HG02763 (cell line): ENCODE measurements around the gene SEPTIN3.
A peak's percentile ranks its signal among the peaks of the same experiment; 100 is the strongest.

ENCODE experiments used
- ATAC-seq: cut with Tn5 transposase; IDR thresholded peaks from one replicate; pipeline ENCODE4 v1.9.1; 2021; ENCODE audit warnings: mild to moderate bottlenecking, moderate library complexity; ENCODE audit not compliant: unreplicated experiment

SEPTIN3 gene, protein sequence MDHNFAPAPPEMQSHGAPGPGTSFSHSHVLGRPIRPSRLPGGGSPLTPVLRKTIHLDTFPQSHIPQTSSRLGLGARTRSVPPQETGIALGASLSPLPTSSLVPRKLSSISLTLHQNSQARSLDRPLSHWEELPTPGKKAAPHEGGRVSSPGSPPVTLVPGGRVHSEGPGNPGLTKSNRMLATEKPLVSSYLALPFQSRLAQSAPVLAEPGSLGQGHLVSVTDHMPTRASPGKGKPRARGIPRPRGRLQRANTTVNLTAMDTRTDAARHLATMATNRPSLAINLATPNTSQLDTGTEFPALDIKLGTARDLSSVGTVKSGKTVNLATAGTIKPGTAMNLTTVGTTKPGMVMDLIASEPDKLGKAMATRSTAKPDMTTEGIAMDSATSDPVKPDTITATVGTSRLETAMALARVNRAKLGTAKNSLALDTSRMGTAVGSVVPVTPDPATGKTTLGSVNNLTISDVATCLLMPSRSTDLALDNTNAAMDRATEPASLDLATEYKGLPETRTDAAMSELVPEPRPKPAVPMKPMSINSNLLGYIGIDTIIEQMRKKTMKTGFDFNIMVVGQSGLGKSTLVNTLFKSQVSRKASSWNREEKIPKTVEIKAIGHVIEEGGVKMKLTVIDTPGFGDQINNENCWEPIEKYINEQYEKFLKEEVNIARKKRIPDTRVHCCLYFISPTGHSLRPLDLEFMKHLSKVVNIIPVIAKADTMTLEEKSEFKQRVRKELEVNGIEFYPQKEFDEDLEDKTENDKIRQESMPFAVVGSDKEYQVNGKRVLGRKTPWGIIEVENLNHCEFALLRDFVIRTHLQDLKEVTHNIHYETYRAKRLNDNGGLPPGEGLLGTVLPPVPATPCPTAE

DNA sequence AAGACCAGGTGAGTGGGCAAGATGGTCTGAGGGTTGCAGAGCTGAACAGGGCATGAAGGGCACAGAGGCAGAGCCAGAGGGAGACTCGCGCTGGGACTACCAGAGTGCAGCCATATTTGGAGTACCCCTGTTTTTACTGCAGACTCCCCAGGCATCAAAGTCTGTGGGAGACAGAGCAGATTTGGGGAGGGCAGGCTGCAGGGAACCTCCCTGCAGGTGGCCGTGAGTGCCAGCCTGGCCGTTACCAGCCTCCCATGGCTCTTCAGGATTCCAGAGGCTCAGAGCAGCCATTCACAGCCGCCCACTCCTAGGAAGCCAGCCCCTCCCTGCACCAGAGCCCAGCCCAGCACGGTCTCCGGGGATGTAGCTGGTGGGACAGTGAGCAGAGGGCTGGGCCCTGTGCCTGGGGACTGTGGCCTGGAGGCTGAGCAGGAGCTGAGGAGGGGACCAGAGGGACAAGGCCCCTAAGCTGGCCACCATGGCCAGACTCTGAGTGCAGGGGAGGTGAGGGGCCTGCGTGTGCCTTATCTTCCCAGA is at the start of gene SEPTIN3:
Gene SEPTIN3, plus strand, starts transcription at position 334 of the 537 bp plus-strand sequence. CDS start 2,050 bp downstream, outside the sequence.
- no peak for ATAC-seq

DNA sequence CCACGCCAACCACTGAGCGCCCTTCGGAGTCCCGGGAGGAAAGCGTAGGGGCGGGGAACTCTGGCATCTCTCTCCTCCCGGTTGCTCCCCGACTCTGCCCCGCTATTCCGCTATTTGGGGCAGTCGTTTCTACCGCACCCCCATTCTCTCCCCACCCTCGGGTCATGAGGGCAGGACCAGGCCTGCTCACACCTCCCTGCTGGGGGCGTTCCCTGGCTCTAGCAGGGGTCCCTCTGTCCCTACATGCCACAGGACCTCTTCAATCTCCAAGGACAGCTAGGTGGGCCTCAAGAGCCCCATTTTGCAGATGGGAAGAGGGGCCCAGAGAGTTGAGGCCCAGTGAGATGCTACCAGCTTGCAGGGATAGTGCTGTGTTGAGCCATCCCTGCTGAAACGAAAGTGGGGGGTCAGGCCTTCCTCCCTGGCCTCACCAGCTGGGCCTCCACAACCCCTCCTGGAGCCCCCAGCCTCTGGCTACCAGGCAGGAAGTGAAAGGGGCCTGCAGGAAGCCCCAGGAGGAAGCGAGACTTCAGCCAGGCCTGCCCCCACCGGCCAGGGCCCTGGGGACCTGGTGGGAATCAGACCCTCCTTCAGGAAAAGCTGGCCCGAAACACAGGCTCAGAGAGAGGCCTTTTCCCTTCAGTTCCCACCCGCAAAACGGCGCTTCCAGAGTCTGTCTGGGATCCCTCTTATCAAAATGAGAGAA is 48.8 kb upstream of the SEPTIN3 start:
- ATAC-seq = peak; percentile 19

DNA sequence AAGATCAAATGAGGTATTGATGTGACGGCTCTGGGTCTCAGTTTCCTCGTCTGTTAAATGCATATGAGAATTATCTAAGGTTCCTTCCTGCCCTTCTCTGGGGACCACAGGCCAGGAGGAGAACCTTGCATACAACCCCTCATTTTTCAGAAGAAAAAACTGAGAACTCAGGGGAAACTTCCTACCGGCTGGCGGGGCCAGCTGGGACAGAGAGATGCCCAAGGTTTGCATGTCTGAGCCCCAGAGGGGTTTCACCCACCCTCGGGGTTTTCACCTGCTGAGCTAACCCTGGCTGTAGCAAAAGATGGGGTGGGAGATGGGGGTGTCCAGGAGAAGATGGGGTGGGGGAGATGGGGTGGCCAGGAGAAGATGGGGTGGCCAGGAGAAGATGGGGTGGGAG is 46.9 kb upstream of the SEPTIN3 start:
- no peak for ATAC-seq

DNA sequence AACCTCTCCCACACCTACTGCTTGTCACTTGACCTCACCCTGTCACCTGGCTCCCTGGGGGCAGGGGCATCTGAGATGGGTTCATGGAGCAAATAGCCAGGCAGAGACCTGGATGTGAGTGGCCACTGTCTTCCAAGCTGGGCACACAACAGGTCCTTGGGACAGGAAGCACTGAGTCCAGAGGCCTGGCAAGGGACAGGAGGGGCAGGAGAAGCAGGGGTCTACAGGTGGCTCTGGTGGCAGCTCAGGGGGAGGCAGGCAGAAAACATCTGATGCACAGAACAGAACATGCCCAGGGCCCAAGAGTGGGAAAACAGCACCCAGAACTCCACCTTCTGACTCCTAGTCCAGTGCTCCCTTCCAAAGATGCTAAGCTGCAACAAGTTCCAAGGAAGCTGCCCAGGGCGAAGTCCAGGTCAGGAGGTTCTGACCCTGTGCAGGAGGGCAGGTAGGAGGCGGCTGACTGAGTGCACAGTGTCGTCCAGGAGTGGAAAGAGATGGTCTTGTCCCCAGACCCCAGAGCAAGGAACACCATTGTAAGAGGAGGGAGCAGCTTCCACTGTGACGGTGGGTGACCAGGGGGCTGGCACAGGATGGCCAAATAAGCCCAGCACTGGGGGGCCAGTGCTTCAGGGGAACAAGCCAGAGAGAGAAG is 46.2 kb upstream of the SEPTIN3 start:
- no peak for ATAC-seq

DNA sequence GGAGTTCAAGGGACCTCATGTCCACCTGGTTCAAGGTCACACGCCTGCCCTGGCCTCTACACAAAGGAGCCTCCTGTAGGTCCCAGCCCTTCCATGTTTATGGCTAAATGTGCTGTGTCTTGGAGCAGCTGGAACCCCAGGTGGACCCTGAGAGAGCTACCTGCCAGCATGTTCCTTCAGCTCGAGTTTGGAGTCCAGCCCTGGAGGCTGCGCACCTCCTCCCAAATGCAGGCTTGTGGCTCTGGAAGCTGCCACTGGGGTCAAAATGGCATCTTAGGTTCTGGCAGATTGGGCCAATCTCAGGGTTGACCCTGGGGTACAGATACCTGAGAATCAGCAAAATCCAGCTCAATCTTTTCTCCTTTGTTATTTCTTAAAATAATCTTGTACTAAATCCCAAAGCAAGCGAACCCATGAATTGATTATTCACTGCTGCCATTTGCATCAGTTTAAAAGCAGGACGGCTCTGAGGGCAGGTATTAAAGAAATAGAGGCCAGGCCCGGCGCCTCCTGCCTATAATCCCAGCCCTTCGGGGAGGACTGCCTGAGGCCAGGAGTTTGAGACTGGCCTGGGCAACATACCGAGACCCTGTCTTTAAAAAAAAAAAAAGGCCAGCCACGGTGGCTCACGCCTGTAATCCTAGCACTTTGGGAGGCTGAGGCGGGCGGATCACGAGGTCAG is 45.5 kb upstream of the SEPTIN3 start:
- no peak for ATAC-seq

DNA sequence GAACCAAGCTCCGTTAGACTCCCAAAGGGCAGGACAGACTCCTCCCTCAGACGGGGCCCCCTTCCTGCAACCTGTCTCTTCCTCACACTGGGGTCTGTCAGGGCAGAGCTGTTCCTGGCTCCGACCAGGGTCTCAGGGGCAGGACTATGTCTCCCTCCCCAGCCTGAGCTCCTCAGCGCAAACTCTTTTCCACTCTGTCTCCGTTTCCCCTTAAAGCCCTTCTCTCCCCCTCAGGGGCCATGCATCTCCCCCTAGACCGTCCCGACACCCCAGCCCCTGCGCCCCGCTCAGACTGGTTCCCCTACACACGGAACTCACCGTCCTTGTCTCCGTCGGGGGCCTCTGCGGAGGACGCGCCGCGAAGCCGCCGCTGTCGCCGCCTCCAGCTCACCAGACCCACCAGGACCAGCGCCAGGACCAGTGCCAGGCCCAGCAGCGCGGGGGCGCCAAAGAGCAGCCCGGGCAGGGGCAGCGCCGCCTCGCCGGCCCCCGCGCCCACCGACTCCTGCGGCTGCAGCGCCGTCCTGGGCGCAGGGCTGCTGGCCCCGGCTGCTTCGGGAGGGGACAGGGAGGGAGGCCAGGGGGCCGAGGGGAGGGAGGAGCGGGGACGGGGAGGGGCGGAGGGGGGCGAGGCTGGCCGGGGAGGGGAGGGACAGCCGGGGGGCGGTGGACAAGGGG is 43.3 kb upstream of the SEPTIN3 start:
- ATAC-seq = peak; percentile 40

DNA sequence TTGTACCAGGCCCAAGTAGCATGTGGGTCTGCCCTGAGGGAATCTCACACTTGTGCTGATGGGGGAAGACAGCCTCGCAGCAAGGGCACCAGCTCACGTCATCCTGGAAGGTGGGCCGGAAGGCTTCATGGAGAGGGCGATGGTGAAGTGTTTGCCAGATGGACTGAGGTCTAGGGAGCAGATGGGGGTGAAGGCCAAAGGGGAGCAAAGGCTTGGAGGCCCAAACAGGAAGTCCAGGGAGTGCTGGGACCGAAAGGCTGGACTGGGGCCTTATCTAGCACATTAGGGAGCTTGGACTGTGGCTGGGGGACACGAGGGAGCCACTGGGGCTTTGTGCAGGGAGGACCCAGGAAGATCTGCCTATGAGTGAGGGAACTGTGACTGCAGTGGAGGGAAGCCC is 41.4 kb upstream of the SEPTIN3 start:
- ATAC-seq = no peak

DNA sequence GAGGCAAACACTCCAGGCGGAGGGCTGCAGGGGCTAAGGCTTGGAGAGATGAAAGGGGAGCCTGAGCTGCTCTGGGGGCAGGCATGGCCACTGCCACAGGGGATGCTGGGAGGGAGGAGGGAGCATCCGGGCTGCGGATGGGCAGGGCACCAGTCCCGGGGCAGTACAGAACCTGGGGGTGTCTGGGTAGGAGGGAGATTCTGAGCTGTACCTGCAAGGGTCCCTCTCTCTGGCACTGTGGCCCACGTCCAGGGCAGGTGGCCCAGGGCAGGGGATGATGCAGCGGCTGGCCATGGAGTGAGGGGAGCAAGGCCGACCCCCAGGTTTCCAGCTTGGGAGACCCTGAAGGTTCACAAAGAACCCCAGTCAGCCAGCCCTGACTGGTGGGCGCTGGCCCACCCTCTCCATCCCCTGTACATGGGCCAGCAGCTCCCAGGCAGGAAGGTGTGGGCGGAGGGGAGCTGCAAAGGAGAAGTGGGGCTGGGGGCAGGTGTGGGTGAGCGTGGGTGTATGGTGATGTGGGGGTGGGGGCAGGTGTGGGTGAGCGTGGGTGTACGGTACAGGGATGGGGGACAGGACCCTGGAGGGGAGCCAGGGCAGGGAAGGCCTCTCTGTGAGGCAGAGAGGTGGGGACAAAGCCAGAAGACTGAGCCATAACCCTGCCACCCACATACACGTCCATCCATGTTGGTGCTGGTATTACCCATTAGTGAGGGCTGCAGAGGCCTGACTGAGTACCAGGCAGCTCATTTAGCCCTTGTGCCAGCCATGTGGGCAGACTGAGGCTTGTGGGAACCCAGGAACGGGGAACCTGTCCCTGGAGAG is 40.4 kb upstream of the SEPTIN3 start:
- ATAC-seq = no peak

DNA sequence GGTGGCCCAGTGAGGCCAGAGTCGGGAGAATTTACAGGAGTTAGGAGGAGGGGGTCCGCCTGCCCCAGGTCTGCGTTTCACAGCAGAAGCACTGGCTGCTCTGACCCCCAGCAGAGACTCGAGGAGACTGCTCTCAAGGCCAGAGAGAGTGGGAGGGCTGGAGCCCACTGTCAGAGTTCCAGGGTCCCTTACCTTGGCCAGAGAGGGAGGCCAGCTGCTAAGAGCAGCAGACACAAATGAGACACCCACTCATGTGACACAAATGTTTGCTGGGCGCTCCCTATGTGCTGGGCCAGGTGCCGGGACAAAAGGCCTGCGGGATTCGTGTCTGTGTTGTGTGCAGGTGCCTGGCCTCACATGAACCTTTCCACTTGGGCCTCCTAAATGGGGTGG is 39.8 kb upstream of the SEPTIN3 start:
- ATAC-seq = no peak

DNA sequence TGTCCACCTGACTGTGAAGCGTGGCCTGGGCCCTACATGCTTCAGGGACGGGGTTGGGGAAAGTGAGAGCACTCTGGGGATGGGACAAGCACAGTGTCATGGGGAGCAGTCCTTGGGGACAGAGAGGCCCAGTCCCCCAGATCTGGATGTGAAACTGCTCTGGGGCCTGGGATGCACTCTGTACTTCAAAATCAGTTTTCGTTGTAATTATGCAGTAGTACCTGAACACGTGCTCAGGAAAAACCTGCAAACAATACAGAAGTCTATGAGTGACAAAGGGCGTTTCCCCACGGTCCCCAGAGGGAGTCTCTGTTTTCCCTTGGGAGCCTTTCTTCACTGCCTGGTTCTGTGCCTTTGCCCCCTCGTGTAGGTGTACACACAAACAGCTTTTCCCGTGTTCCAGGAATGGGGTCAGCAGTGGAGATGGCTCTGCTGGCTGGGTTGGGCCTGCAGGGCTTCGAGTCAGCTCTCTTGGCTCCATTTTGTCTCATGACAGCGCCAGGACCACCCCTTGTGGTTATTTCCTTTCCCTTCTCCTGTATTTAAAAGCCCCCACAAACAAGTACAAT is 37.5 kb upstream of the SEPTIN3 start:
- no peak for ATAC-seq

DNA sequence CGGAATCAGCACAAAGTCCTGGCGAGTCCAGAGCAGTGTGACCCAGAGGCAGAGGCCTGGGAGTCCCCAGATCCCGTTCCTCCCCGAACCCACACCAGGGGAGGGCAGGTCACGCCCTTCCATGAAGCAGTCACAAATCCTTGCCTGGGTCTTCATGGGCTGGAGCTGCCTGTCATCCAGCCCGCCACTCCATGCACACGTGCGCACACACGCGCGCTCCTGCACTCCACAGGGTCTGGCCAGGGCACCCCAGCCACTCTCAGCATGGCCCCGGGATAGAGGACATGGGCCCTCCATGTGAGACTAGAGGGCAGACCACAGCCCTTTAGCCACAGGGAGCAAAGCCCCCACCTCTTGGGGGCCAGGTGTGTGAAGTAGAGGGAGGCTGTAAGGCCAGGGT is 36.9 kb upstream of the SEPTIN3 start:
- no peak for ATAC-seq

DNA sequence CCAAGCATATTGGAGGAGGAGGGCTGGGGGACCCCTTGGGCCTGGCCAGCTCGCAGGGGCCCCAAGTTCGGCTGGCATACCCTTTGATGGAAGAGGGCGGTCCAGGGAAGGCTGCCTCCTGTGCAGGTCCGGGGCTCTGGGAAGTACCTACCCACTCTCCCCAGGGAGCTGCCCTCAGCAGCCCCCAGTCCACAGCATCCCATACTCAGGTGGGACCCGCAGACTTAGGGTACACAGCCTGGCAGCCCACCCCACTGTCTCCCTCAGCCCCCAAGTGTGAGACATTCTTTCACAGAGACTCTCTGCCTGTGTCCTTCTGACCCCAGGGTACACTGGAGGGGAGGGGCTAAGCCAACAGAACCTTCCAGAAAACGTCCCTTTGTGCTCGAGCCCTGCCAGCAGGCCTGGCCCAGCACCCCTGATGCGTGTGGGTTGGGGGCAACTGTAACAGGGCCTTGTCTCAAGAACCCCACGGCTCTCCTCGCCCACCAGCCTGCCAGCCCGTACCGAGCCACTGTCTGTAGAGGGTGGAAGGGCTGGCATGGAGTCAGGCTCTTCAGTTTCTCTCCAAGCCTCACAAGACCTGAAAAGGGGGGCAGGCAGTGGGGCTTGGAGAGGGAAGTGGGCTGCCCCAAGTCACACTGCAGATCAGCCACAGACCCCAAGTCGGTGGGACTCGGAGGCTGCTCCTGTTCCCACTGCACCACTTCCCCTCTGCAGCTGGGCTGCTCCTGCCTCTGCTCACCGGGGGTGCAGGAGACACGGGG is 35.6 kb upstream of the SEPTIN3 start:
- no peak for ATAC-seq

DNA sequence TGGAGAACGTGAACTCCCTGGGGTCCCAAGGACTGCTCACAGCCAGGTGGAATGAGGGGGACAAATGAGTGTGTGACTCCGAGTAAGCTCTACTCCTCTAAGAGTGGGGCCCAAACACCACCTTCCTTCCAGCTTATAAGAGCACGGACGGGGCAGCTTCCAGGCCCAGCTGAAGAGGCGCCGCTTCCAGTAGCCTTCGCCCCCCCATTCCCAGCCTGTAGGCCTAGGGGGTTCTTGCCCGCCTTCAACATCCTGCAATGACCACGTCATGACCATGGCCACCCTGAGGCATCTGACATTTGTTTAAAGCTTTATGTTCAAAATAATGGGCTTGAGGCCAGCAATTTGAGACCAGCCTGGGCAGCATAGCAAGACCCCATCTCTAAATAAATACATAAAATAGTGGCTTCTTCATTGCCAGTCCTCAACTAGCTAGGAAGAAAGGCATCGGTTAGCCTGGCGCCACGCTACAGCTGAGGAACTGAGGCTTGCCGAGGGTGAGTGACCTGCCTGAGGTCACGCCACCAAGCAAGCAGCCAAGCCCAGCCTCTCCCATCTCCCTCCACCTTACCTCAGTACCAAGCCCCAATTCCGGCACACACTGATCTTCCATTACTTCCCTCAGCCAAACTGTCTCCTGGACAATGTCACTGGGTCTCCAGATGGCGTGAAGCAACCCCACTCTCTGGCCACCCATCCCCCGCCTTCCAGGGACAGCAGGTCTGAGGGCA is 34.8 kb upstream of the SEPTIN3 start:
- no peak for ATAC-seq

DNA sequence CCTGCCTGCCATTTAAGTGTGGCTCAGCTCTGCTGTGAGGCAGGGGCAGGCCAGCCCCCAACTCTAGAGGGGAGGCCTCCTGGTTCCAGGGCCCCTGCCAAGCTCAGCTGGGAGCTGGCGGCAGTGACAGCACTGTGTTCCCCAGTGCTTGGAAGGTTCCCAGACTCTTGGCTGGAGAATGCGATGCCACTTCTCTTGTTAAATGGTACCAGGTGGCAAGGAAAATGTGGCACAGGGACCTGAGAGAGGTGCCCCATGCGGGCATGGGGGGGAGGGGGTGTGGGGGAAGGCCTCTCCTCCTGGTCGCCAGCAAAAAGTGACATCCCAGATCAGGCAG is 34.3 kb upstream of the SEPTIN3 start:
- no peak for ATAC-seq

DNA sequence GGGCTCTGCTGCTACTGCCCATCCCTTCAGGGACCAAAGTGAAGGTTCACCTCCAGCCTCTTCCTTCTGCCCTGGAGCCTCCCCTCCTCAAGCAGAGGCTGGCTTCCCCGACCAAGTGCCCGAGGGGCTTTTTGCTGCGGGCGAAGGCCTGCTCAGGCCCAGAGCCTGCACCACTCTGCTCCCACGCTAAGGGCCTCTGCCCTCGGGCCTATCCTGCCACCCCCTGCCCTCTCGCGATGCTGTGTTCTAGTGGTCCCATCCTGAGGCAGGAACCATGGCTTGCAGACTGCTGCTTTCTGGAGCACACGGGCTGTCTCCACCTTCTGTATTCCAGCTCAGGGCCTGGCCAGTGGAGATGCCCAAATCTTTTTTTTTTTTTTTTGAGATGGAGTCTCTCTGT is 33.7 kb upstream of the SEPTIN3 start:
- ATAC-seq = no peak

DNA sequence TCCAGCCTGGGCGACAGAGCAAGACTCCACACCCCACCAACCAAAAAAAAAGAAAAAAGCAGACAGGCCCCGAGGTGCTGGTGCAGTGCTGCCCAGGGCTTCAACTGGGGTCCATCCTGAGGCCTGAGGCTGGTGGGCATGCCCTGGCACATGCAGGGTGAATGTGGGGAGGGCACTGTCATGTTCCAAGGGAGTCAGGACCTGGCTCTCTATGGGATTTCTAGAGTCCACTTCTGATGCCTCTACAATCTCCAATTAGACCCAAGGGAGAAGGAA is 32.4 kb upstream of the SEPTIN3 start:
- ATAC-seq = no peak
